Cardiac fibroblast (primary cell): ENCODE measurements around the gene NKD2.
A peak's percentile ranks its signal among the peaks of the same experiment; 100 is the strongest.
"Not testable (repeated sequence)": the region's sequence is repeated elsewhere in the genome, so short reads cannot be mapped to it uniquely, and the experiment has no call there.

Experiments used
- DNase-seq, 2 donors: peaks; one replicate each; pipeline versions ENCODE4 v3.0.0 to v3.0.0-alpha.2; 2010; ENCODE audit warnings: low read depth in 2 of 2
- H3K4me3 ChIP-seq, 2 donors: replicated peaks in 1 of 2; 1 replicate in 1 of 2; 2 replicates in 1 of 2; pipeline ENCODE4 v1.5.1; 2011; ENCODE audit warnings: low read depth in 2 of 2, low read length in 2 of 2, mild to moderate bottlenecking in 2 of 2, moderate library complexity in 1 of 2
- TF ChIP-seq, protein P1 (sequence below): IDR thresholded peaks from one replicate; pipeline ENCODE4 v1.5.1; 2011; ENCODE audit warnings: low read depth, mild to moderate bottlenecking, low read length, inconsistent platforms

NKD2 gene

DNA sequence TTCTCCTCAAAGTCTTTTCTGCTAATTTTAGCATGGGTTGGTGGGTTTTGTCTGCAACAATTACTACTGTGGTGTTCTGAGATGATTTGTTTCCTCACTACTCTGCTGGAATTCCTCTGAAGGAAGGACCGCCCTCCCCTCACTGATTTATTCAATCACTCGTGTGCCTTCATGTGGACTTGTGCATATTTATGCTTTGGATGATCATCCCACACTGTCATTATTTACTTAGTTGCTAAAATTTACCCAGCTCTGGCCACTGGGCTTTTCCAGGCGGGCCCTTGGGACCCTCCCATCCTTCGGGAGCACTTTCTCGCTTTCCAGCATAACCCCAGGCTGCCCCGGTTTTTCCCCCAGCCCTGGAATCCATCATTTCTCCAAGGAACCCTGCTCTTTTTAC is 41.7 kb upstream of the NKD2 start:
- H3K4me3 ChIP-seq = no peak overlapping the region
- no peak for DNase-seq
- TF ChIP-seq, protein P1, sequence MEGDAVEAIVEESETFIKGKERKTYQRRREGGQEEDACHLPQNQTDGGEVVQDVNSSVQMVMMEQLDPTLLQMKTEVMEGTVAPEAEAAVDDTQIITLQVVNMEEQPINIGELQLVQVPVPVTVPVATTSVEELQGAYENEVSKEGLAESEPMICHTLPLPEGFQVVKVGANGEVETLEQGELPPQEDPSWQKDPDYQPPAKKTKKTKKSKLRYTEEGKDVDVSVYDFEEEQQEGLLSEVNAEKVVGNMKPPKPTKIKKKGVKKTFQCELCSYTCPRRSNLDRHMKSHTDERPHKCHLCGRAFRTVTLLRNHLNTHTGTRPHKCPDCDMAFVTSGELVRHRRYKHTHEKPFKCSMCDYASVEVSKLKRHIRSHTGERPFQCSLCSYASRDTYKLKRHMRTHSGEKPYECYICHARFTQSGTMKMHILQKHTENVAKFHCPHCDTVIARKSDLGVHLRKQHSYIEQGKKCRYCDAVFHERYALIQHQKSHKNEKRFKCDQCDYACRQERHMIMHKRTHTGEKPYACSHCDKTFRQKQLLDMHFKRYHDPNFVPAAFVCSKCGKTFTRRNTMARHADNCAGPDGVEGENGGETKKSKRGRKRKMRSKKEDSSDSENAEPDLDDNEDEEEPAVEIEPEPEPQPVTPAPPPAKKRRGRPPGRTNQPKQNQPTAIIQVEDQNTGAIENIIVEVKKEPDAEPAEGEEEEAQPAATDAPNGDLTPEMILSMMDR = no peak

DNA sequence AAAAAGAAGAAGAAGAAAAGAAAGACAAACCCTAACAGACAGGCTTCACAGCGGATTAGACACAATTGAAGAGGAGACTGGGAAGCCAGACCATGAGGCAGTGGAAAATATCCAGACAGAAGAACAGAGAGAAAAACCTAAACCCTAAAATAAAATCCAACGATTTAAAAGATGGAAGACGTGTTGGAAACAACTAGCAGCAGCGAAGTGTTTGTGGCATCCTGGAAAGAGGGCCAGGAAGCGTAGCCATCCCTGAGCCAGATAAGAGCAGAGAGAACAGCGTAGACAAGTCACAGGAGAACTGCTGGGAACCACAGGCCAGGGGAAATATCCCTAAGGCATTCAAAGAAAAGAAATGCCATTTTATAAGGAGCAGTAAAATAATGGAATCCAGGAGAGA is 39.7 kb upstream of the NKD2 start:
- TF ChIP-seq, protein P1 = no peak

DNA sequence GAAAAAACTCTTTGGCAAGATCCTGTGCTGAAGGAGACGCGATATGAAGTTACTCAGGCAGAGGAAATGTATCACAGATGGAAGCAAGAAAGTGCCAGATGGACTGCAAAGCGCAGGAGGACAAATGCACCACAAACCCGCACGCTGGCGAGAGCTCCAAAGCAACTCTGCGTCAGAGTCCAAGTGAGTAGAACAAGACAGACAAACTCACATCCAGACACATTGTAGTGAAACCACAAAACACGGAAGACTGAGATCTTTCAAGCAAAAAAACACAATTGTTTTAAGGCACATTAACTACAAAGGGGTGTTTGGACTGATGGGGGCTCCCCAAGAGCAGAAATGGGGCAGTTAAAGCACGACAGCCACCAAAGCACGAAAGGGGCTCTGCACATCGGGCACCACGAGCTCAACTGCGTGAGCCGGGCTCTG is 39.2 kb upstream of the NKD2 start:
- no peak overlapping the region for H3K4me3 ChIP-seq
- peak; percentile 68 to 85 for DNase-seq

More for the DNA sequence above, 39.7 kb upstream of the NKD2 start:
- peak in 1 of 2 donors; percentile 64 for DNase-seq
- no peak overlapping the region for H3K4me3 ChIP-seq

DNA sequence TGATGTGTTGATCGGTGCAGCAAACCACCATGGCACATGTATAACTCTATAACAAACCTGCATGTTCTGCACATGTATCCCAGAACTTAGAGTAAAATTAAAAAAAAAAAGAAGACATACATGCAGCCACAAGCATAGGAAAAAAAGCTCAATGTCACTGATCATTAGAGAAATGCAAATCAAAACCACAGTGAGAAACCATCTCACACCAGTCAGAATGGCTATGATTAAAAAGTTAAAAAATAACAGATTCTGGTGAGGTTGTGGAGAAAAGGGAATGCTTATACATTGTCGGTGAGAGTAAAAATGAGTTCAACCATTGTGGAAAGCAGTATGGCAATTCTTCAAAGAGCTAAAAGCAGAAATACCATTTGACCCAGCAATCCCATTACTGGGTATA is 36.0 kb upstream of the NKD2 start:
- DNase-seq, H3K4me3 ChIP-seq: not testable (repeated sequence)

More for the DNA sequence above, 39.2 kb upstream of the NKD2 start:
- TF ChIP-seq, protein P1 = no peak

DNA sequence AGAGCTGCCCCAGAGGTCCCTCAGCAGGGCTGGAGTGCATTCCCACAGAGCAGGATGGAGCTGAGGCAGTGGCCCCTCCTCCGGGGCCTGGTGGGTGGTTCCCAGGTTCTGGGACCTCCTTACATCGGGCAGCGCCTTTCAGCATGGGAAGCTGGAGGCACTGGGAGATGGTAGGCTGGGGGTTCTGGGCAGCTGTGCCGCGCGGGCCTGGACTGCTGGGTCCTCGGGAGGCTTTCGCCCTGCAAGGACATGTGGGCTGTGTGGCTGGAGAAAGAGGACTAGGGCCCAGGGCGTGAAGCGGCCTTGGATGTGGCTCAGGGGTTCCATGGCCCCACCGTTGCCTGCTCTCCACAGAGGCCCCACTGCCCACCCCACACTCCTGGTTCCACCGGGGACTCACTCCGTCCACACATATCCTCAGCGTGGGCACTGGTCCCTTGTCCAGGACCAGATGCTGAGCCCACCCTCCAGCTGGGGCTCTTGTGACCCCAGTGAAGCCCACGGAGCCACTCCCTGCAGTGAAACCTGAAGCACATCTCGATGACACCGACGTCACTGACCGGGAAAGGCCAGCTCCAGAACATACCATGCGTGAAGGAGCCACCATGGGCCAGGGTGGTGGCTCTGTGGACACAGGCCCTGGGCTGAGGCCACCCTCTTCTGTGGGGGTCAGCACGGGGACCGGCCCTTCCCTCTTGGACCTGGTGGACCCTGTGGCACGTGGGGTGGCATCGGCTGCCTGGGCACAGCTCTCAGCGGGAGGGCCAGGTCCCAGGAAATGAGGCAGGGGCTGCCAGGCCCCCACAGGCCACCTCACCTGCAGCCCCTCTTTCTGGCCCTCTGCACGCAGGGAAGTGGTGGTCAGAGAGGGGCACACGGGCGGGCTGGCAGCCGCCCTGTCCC is 31.5 kb upstream of the NKD2 start:
- DNase-seq = no peak

GRCh38 chr5:978054-978453 is 30.5 kb upstream of the NKD2 start:
- DNase-seq = no peak
- H3K4me3 ChIP-seq = no peak overlapping the region
- TF ChIP-seq, protein P1 = no peak

More for the DNA sequence above, 31.5 kb upstream of the NKD2 start:
- TF ChIP-seq, protein P1 = no peak
- no peak overlapping the region for H3K4me3 ChIP-seq

GRCh38 chr5:978693-979092 is 29.9 kb upstream of the NKD2 start:
- DNase-seq = no peak
- TF ChIP-seq, protein P1 = no peak
- no peak overlapping the region for H3K4me3 ChIP-seq
